GM18520 (cell line): ENCODE data around the gene SLC30A7.
A peak's percentile ranks its signal among the peaks of the same experiment; 100 is the strongest.
"Not testable (repeated sequence)": the region's sequence is repeated elsewhere in the genome, so short reads cannot be mapped to it uniquely, and the experiment has no call there.

Experiments
- ATAC-seq: cut with Tn5 transposase; IDR thresholded peaks from one replicate; pipeline ENCODE4 v1.9.1; 2021; ENCODE audit not compliant: unreplicated experiment

The SLC30A7 gene

DNA sequence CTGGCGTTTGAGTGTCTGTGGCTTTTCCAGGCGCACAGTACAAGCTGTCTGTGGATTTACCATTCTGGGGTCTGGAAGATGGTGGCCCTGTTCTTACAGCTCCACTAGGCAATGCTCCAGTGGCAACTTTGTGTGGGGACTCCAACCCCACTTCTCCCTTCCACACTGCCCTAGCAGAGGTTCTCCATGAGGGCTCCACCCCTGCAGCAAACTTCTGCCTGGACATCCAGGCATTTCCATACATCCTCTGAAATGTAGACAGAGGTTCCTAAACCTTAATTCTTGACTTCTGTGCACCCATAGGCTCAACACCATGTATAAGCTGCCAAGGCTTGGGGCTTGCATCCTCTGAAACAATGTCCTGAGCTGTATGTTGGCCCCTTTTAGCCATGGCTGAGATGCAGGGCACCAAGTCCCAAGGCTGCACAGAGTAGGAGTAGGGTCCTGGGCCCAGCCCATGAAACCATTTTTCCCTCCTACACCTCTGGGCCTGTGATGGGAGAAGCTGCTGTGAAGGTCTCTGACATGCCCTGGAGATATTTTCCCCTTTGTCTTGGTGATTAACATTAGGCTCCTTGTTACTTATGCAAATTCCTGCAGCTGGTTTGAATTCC is 5.9 kb upstream of the SLC30A7 start:
- ATAC-seq, result not testable (repeated sequence)

DNA sequence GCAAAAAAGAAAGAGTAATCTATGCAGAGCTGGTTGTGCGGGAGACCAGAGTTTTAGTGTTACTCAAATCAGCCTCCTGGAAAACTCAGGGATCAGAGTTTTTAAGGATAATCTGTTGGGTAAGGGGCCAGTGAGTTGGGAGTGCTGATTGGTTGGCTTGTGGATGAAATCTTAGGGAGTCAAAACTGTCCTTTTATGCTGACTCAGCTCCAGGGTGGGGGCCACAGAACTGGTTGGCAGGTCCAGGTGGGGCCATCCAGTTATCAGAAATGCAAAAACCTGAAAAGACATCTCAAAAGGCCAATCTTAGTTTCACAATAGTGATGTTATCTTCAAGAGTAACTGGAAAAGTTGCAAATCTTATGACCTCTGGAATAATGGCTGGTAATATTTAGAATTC is 4.5 kb upstream of the SLC30A7 start:
- no peak for ATAC-seq

DNA sequence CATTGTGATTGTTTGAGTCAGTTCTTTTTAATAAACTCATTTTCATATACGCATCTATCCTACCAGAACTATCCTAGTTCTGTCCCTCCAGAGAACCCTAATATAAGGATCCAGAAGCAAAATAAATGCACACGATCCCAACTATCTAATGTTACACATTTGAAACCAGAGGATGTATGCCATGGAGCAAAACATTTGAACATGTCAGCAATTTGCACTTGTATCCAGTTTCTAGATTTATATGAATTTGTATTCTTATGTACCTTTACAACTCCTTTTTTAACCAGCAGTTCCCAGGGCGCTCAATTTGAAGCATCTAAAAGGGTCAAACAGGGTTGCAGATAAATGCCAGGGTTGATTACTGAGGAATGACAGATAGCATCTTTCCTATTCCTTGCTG is 3.3 kb upstream of the SLC30A7 start:
- no peak for ATAC-seq

DNA sequence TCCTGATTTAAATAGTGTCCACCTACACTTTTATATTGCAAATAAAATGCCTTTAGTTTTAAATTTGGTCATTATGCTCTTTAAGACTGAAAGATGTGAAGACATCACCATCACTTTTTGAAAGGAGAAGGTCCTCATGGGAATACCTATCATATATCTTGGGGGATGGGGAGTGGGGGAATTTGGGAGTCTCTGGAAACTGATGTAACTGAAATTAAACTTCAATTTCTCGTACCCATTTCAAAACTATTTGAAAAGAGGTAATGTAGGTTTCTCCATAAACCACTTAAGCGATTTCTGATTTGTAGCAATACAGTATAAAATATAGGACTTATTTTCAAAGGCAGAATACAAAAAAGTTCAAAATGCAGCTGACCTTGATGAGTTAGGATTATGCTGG is 2.2 kb upstream of the SLC30A7 start:
- ATAC-seq, result no peak

DNA sequence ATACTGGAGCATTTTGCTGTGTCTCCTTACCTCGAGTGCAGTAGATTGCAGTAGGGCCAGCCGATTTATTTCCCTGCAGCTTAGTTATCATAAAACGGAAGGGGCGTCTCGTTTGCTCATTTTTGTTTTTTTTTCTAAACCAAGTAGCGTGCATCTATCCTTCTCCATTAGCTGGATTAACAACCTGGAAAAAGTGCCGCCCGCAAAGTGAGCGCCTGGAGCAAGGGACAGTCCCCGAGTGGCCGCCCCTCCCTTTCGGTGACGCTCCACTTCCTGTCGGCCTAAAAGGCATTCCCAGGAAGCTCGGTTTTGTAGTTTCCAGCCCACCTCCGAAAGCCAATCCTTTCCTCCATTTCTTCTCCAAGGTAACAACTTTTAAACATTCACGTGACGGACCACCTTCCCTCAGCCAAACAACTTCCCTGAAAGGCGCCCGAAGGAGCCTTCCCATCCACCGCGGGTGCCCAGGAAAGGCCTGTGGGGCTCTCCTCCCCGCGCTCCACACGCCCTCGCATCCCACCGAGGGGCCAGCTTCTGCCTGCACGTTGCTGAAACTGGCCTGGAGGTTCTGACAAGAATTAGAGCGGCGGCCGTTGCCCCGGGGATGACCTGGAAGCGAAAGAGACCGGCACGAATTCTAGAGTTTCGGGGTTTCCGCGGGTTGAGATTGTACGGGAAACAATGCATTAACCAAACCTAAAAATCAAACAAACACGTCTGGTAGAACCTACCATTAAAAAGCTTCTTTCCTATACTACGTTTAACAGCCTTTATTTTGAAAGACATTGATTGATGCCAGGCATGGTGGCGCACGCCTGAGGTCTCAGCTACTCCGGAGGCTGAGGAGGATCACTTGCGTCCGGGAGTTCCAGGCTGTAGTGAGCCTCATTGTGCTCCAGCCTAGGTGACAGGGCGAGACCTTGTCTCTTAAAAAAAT is 1.0 kb upstream of the SLC30A7 start, which contains the start of gene EXTL2:
Gene EXTL2 (minus strand): TSS at position 240 of the 937 bp plus-strand sequence. CDS start 6,085 bp downstream, outside the sequence.
- no peak for ATAC-seq

GRCh38 chr1:100896481-100896982 is 642 bp downstream of the SLC30A7 start:
- ATAC-seq, result peak; percentile 35

GRCh38 chr1:100902365-100902764 is 6.5 kb downstream of the SLC30A7 start:
- ATAC-seq, result no peak

DNA sequence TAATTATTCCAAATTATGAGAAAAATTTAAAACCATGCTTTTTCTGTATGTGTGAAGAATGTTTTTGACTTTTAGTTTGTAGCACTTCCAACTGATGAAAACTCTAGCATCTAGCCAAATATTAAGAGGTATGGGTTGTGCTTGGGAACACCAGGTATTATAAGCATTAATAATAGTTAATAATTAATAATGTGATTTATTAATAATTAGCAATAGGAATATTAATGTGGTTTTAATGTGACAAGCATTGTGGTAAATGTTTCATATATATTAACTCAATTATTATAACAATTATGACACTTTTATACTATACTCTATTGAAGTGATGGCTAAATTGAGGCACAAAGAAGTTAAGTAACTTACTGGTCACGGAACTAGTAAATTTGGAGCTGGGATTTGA is 7.9 kb downstream of the SLC30A7 start:
- ATAC-seq, result no peak

GRCh38 chr1:100904528-100904927 is 8.6 kb downstream of the SLC30A7 start:
- no peak for ATAC-seq

- ATAC-seq, result no peak
Observed at GRCh38 chr1:100905181-100905580, 9.3 kb downstream of the SLC30A7 start.

- ATAC-seq, result no peak
Observed at GRCh38 chr1:100907887-100908286, 12.0 kb downstream of the SLC30A7 start.

GRCh38 chr1:100909018-100909417 is 13.1 kb downstream of the SLC30A7 start:
- no peak for ATAC-seq

- ATAC-seq, result no peak
Observed at GRCh38 chr1:100912019-100912418, 16.1 kb downstream of the SLC30A7 start.

- no peak for ATAC-seq
Observed at GRCh38 chr1:100921110-100921706, 25.3 kb downstream of the SLC30A7 start.

DNA sequence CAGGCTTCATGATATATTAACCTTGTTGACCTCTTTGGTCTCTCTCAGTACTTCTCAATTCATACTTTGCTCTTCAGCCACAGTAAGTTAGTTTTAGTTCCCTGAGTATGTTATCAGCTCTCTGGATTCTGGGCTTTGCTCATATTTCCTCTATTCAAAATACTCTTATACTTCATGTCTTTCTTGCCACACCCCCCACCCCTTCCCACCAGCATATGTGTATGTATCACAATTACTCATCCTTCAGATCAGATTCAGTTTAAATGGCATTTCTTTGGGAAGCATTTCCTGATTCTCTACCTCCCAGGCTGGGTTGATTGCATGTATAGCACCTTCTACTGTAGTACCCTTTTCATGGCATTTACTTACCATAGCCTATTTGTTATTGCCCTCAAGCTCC is 28.3 kb downstream of the SLC30A7 start:
- no peak for ATAC-seq

- no peak for ATAC-seq
Observed at GRCh38 chr1:100924991-100925390, 29.1 kb downstream of the SLC30A7 start.

GRCh38 chr1:100926240-100926639 is 30.4 kb downstream of the SLC30A7 start:
- ATAC-seq, result no peak

DNA sequence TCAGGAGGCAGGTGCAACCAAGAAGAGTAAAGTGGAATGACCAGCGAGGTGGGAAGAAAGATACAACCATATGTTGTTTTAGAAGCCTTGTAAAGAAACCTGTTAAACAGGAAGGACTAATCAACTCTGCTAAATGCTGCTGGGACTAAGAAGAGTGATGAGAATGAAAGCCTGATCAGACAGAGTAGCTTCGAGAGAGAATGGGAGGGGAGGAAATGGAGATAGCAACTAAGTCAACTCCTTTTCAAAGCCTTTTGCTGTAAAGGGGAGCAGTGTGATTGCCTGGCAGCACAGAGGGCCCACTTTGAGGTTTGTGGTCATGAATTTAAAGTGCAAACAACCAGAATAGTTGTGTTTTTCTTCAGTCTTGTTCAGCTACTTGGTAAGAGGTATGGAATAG is 31.4 kb downstream of the SLC30A7 start:
- ATAC-seq, result no peak

GRCh38 chr1:100928128-100928527 is 32.2 kb downstream of the SLC30A7 start:
- no peak for ATAC-seq

- no peak for ATAC-seq
Observed at GRCh38 chr1:100930494-100930893, 34.6 kb downstream of the SLC30A7 start.

DNA sequence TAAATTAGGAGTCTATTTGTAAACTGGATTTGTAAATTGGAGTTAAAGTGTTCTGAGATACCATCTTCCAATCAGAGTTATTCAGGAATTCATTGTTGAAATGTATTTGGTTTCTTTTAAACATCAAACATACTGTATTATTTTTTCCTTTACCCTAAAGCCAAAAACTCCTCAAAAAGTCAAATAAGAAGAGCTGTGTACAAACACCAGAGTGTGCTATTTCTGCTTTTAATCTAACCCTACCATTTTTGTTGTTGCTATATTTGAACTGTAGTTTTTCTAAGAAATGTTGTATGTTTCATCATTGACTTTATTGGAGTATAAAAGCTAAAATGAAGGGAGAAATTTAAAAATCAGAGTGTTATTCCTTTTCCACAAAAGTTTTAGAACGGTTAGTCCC is 35.8 kb downstream of the SLC30A7 start:
- no peak for ATAC-seq

- not testable (repeated sequence) for ATAC-seq
Observed at GRCh38 chr1:100933555-100933954, 37.7 kb downstream of the SLC30A7 start.
